Epidermal melanocyte (primary cell): Measurements from ENCODE around the gene POLR1E.

Experiments used
- DNase-seq: peaks from one replicate; pipeline ENCODE4 v3.0.0; 2011; ENCODE audit warnings: low spot score; ENCODE audit not compliant: insufficient read length

Gene POLR1E

DNA sequence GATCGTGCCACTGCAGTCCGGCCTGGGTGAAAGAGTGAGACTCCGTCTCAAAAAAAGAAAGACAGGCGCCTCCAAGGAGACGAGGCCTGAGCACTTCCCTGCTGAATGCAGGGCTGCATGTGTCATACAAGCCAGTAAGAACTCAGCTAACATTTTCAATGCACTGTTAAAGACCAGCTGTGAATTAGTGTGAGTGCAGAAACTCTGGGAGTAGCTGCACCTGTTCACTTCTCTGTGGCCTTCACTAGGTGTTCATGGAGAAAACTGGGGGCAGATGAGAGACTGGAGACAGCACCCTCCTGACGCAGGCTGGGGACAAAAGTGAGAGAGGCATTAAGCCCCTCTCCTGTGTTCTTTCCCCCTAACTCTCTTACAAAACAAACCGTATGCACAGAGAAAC is 48.7 kb downstream of the POLR1E start:
- no peak for DNase-seq

GRCh38 chr9:37534901-37535300 is 49.2 kb downstream of the POLR1E start:
- no peak for DNase-seq

- no peak for DNase-seq
These were observed 52.4 kb downstream of the POLR1E start for GRCh38 chr9:37538099-37538498.

- DNase-seq: no peak
These were observed 53.9 kb downstream of the POLR1E start for GRCh38 chr9:37539634-37540033.

DNA sequence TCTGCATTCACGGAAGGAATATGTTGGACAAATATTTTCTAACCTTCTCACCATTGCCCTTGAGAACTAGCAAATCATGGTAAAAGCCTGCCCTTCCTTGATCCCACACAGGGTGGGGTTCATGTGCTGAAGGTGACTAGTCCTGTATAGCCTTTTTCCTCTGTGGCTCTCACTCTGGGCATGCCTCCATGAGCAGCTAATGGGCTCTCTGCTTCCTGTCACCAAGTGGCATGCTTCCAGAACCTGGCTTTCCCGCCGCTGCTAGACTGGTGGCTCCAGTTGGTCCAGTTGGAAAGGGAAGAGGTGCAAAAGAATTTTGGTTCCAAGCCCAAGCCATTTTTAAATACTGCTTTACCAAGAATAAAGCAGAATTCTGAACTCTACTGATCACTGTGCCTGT is 54.9 kb downstream of the POLR1E start:
- DNase-seq: no peak

GRCh38 chr9:37541465-37541864 is 55.7 kb downstream of the POLR1E start:
- no peak for DNase-seq

DNA sequence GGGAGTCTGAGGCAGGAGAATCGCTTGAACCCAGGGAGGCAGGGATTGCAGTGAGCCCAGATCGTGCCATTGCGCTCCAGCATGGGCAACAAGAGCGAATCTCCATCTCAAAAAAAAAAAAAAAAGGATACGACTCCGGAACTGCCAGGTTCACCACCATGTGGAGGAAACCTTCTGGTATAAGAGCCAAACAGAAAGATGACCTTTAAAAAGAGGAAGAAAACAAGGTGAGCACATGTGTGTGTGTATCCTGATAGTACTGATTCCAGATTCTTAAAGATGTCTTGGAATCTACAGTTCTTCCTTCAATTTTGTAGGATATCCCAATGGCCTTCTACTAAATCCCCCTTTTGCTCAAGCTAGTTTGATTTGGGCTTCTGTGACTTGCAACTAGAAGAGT is 56.7 kb downstream of the POLR1E start:
- DNase-seq: no peak

GRCh38 chr9:37542895-37543294 is 57.1 kb downstream of the POLR1E start:
- DNase-seq: no peak

- DNase-seq: no peak
These were observed 57.7 kb downstream of the POLR1E start for GRCh38 chr9:37543468-37543867.

GRCh38 chr9:37547328-37547878 is 61.7 kb downstream of the POLR1E start:
- no peak for DNase-seq

DNA sequence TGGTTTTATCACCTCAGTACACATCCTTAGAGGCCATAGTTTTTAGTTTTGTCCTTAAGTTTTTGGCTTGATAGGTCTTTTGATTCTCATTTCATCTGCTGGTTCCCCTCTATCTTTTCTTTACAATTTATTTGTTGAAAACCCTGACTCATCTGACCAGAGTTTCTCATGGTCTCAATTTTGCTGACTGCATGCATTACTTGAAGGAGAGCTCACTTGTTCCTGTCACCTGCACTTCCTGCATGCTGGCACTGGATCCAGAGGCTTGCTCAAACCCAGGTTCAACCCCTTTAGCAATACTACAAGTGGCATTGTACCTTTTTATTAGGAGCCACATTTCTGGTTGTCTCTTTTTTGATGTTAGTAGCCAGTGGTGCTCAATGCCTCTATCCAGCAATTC is 63.8 kb downstream of the POLR1E start:
- no peak for DNase-seq

DNA sequence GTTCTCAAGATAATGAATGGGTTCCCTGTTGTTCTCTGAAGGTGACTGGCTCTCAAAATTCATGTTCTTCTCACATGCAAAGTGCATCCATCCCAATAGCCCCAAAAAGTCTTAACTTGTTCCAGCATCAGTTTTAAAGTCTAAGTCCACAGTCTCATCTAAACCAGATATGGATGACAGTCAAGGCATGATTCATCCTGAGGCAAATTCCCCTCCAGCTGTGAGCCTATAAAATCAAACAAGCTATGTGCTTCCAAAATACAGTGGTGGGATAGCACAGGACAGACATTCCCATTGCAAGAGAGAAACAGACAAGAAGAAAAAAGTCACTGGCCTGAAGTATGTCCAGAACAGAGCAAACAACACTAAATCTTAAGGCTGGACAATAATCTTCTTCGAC is 65.0 kb downstream of the POLR1E start:
- DNase-seq: no peak

DNA sequence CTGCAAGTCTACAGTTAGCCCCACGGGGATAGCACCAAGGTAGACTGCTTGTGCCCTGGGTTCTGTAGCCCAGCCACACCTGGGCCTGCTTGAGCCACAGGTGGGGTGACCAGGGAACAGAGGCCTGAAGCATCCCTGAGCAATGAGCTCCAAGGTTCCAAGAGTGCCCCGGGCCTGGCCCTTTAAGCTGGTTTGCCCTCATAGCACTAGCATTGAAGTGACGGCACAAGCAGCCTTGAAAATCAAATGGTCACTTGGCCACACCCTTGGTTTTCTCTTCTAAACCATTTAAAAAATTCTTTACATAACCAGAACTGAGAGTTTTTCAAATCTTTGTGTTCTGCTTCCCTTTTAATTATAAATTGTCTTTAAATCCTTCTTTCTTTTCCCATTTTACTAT is 65.7 kb downstream of the POLR1E start:
- no peak for DNase-seq

DNA sequence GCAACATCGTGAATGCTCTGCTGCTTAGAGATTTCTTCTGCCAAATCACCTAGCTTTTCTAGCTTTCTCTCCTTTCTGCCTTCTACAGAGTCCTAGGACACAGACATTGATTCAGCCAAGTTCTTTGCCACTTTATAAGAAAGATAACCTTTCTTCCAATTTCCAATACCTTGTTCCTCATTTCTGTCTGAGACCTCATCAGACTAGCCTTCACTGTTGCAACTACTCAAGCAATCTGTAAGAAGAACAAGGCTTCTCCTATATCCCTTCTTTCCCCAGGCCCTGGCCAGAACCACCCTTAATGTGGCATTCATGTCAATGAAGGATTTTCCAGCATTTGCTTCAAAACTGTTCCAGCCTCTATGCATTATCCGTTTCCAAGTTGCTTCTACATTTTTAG is 66.1 kb downstream of the POLR1E start:
- no peak for DNase-seq
